Measurements from ENCODE around the gene AIDA.

The AIDA gene

GRCh38 chr1:222736972-222737371, 24.7 kb upstream of the AIDA start, which contains the start of gene FAM177B:
Gene FAM177B, plus strand, starts transcription at chr1:222737202. Its CDS starts 9,344 bp downstream, at chr1:222746546.
- no peaks in the 10 kb centered on the region for H3K27me3 ChIP-seq (ENCODE audit: control insufficient read depth, insufficient read depth, low read length)
- no peaks in the 10 kb centered on the region for H3K36me3 ChIP-seq (ENCODE audit: control insufficient read depth, insufficient read depth, low read length)
- H3K9me3 ChIP-seq (ENCODE audit: control insufficient read depth, insufficient read depth, low read length), result no peaks in the 10 kb centered on the region
- peaks cover 15% of the 10 kb centered on the region for H3K4me1 ChIP-seq (ENCODE audit: control insufficient read depth, insufficient read depth, low read length)
- H3K4me3 ChIP-seq (ENCODE audit: low read depth, low read length), result peak within 1 kb of the TSS; percentile 14
- no peak within 1 kb of the TSS for H3K9ac ChIP-seq (ENCODE audit: low read depth, low read length)

GRCh38 chr1:222736470-222736869, 24.2 kb upstream of the AIDA start:
- H3K4me1 ChIP-seq (ENCODE audit: control insufficient read depth, insufficient read depth, low read length), result peaks cover 15% of the 10 kb centered on the region

GRCh38 chr1:222734740-222735139, 22.4 kb upstream of the AIDA start:
- Histone ChIP-seq H3K9ac (ENCODE audit: low read depth, low read length) (no peak overlapping the region), H3K9me3 (ENCODE audit: control insufficient read depth, insufficient read depth, low read length) (no peaks in the 10 kb centered on the region), H3K36me3 (ENCODE audit: control insufficient read depth, insufficient read depth, low read length) (no peaks in the 10 kb centered on the region), H3K27me3 (ENCODE audit: control insufficient read depth, insufficient read depth, low read length) (no peaks in the 10 kb centered on the region), H3K4me3 (ENCODE audit: low read depth, low read length) (no peak overlapping the region), H3K4me1 (ENCODE audit: control insufficient read depth, insufficient read depth, low read length) (peaks cover 15% of the 10 kb centered on the region)

More at GRCh38 chr1:222736470-222736869, 24.2 kb upstream of the AIDA start:
- Histone ChIP-seq H3K36me3 (ENCODE audit: control insufficient read depth, insufficient read depth, low read length) (no peaks in the 10 kb centered on the region), H3K4me3 (ENCODE audit: low read depth, low read length) (no peak overlapping the region), H3K9me3 (ENCODE audit: control insufficient read depth, insufficient read depth, low read length) (no peaks in the 10 kb centered on the region), H3K9ac (ENCODE audit: low read depth, low read length) (no peak overlapping the region), H3K27me3 (ENCODE audit: control insufficient read depth, insufficient read depth, low read length) (no peaks in the 10 kb centered on the region)

- Histone ChIP-seq H3K36me3 (ENCODE audit: control insufficient read depth, insufficient read depth, low read length) (peaks cover 3% of the 10 kb centered on the region), H3K27me3 (ENCODE audit: control insufficient read depth, insufficient read depth, low read length) (no peaks in the 10 kb centered on the region), H3K9me3 (ENCODE audit: control insufficient read depth, insufficient read depth, low read length) (no peaks in the 10 kb centered on the region), H3K4me1 (ENCODE audit: control insufficient read depth, insufficient read depth, low read length) (peaks cover 15% of the 10 kb centered on the region), H3K4me3 (ENCODE audit: low read depth, low read length) (no peak overlapping the region), H3K9ac (ENCODE audit: low read depth, low read length) (no peak overlapping the region)
Observed at GRCh38 chr1:222732216-222733159, 20.2 kb upstream of the AIDA start.

GRCh38 chr1:222730866-222731265, 18.6 kb upstream of the AIDA start:
- peaks cover 5% of the 10 kb centered on the region for H3K36me3 ChIP-seq (ENCODE audit: control insufficient read depth, insufficient read depth, low read length)
- H3K27me3 ChIP-seq (ENCODE audit: control insufficient read depth, insufficient read depth, low read length), result no peaks in the 10 kb centered on the region
- H3K9ac ChIP-seq (ENCODE audit: low read depth, low read length), result no peak overlapping the region
- peaks cover 4% of the 10 kb centered on the region for H3K4me1 ChIP-seq (ENCODE audit: control insufficient read depth, insufficient read depth, low read length)
- H3K9me3 ChIP-seq (ENCODE audit: control insufficient read depth, insufficient read depth, low read length), result no peaks in the 10 kb centered on the region
- no peak overlapping the region for H3K4me3 ChIP-seq (ENCODE audit: low read depth, low read length)

- Histone ChIP-seq H3K9ac (ENCODE audit: low read depth, low read length) (no peak overlapping the region), H3K36me3 (ENCODE audit: control insufficient read depth, insufficient read depth, low read length) (peaks cover 8% of the 10 kb centered on the region), H3K9me3 (ENCODE audit: control insufficient read depth, insufficient read depth, low read length) (no peaks in the 10 kb centered on the region), H3K4me1 (ENCODE audit: control insufficient read depth, insufficient read depth, low read length) (no peaks in the 10 kb centered on the region), H3K4me3 (ENCODE audit: low read depth, low read length) (no peak overlapping the region), H3K27me3 (ENCODE audit: control insufficient read depth, insufficient read depth, low read length) (no peaks in the 10 kb centered on the region)
Observed at GRCh38 chr1:222728746-222729145, 16.5 kb upstream of the AIDA start.

GRCh38 chr1:222716393-222716792, 4.1 kb upstream of the AIDA start:
- Histone ChIP-seq H3K27me3 (ENCODE audit: control insufficient read depth, insufficient read depth, low read length) (no peaks in the 10 kb centered on the region), H3K9ac (ENCODE audit: low read depth, low read length) (no peak overlapping the region), H3K9me3 (ENCODE audit: control insufficient read depth, insufficient read depth, low read length) (no peaks in the 10 kb centered on the region), H3K36me3 (ENCODE audit: control insufficient read depth, insufficient read depth, low read length) (peaks cover 5% of the 10 kb centered on the region), H3K4me1 (ENCODE audit: control insufficient read depth, insufficient read depth, low read length) (no peaks in the 10 kb centered on the region), H3K4me3 (ENCODE audit: low read depth, low read length) (no peak overlapping the region)

- Histone ChIP-seq H3K4me3 (ENCODE audit: low read depth, low read length) (peak overlapping the region; percentile 93), H3K4me1 (ENCODE audit: control insufficient read depth, insufficient read depth, low read length) (no peaks in the 10 kb centered on the region), H3K9me3 (ENCODE audit: control insufficient read depth, insufficient read depth, low read length) (no peaks in the 10 kb centered on the region), H3K9ac (ENCODE audit: low read depth, low read length) (peak overlapping the region; percentile 99), H3K36me3 (ENCODE audit: control insufficient read depth, insufficient read depth, low read length) (no peaks in the 10 kb centered on the region), H3K27me3 (ENCODE audit: control insufficient read depth, insufficient read depth, low read length) (no peaks in the 10 kb centered on the region)
Observed at GRCh38 chr1:222713091-222713961, 1.0 kb upstream of the AIDA start.

GRCh38 chr1:222711319-222712252, 705 bp downstream of the AIDA start:
- Histone ChIP-seq H3K4me3 (ENCODE audit: low read depth, low read length) (peak overlapping the region; percentile 98), H3K4me1 (ENCODE audit: control insufficient read depth, insufficient read depth, low read length) (no peaks in the 10 kb centered on the region), H3K27me3 (ENCODE audit: control insufficient read depth, insufficient read depth, low read length) (no peaks in the 10 kb centered on the region), H3K36me3 (ENCODE audit: control insufficient read depth, insufficient read depth, low read length) (no peaks in the 10 kb centered on the region), H3K9ac (ENCODE audit: low read depth, low read length) (peak overlapping the region; percentile 73), H3K9me3 (ENCODE audit: control insufficient read depth, insufficient read depth, low read length) (no peaks in the 10 kb centered on the region)

GRCh38 chr1:222709700-222710153, 2.6 kb downstream of the AIDA start:
- no peak overlapping the region for H3K4me3 ChIP-seq (ENCODE audit: low read depth, low read length)
- no peaks in the 10 kb centered on the region for H3K36me3 ChIP-seq (ENCODE audit: control insufficient read depth, insufficient read depth, low read length)
- no peak overlapping the region for H3K9ac ChIP-seq (ENCODE audit: low read depth, low read length)
- H3K4me1 ChIP-seq (ENCODE audit: control insufficient read depth, insufficient read depth, low read length), result no peaks in the 10 kb centered on the region
- H3K27me3 ChIP-seq (ENCODE audit: control insufficient read depth, insufficient read depth, low read length), result no peaks in the 10 kb centered on the region
- H3K9me3 ChIP-seq (ENCODE audit: control insufficient read depth, insufficient read depth, low read length), result no peaks in the 10 kb centered on the region

GRCh38 chr1:222706815-222707214, 5.5 kb downstream of the AIDA start:
- no peak overlapping the region for H3K9ac ChIP-seq (ENCODE audit: low read depth, low read length)
- H3K9me3 ChIP-seq (ENCODE audit: control insufficient read depth, insufficient read depth, low read length), result no peaks in the 10 kb centered on the region
- peaks cover 7% of the 10 kb centered on the region for H3K36me3 ChIP-seq (ENCODE audit: control insufficient read depth, insufficient read depth, low read length)
- no peaks in the 10 kb centered on the region for H3K27me3 ChIP-seq (ENCODE audit: control insufficient read depth, insufficient read depth, low read length)
- no peak overlapping the region for H3K4me3 ChIP-seq (ENCODE audit: low read depth, low read length)
- no peaks in the 10 kb centered on the region for H3K4me1 ChIP-seq (ENCODE audit: control insufficient read depth, insufficient read depth, low read length)

Measured in iPS-15b (cell line).